ENCODE data around the gene UBIAD1. TPM values are rescaled to one million over a fixed set of nuclear protein-coding genes. Genes with fewer than 3 reads are reported as not detected.
A peak's percentile ranks its signal among the peaks of the same experiment; 100 is the strongest.

Gene UBIAD1
- total and polyA plus RNA-seq, 2 of the 4 experiments (the other 2 are of a cell fraction), result 6.3 to 9.5 TPM

DNA sequence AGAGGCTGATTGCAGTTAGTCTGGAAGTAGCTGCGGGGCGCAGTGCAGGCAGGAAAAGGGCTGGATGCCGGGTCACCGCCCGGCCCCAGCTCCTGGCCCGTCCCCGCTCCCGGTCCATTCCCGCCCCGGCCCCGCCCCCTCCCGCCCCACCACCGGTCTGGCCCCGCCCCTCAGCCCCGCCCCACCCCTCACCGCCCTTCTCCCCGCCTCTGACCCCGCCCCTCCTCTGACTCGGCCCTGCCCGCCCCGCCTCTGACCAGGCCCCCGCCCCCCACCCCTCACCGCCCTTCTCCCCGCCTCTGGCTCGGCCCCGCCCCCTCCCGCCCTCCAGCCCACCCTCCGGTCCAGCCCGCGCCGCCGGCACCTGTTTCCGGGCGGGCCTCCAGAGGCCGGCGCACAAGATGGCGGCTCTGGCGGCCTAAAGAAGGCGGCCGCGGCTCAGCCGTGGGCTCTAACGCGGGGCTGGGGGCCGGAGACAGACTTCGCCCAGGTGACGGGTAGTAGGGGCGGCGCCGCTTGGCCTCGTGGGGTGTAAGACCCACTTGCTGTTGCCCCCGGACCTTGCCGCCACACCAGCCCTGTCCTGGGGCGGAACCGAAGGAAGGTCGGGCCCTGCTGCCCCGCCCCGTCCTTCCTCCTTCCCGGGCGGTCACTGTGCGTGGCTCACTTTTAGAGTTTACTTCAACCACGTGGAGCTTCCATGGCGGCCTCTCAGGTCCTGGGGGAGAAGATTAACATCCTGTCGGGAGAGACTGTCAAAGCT is at the start of gene UBIAD1 (continued):
- TF ChIP-seq MAZ (IDR thresholded peaks at IDR 0.05; ENCODE audit: borderline replicate concordance, low read depth, low read length) (peak; percentile 76; the same call in 1 of the 2 replicates), MAFK (IDR thresholded peaks at IDR 0.05; ENCODE audit: low read depth, low read length) (no peak), RFX5 (IDR thresholded peaks at IDR 0.05; ENCODE audit: low read depth, low read length) (no peak)
- TF ChIP-seq, protein P1, sequence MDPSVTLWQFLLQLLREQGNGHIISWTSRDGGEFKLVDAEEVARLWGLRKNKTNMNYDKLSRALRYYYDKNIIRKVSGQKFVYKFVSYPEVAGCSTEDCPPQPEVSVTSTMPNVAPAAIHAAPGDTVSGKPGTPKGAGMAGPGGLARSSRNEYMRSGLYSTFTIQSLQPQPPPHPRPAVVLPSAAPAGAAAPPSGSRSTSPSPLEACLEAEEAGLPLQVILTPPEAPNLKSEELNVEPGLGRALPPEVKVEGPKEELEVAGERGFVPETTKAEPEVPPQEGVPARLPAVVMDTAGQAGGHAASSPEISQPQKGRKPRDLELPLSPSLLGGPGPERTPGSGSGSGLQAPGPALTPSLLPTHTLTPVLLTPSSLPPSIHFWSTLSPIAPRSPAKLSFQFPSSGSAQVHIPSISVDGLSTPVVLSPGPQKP (IDR thresholded peaks at IDR 0.05; ENCODE audit: borderline replicate concordance, low read depth, low read length), result no peak
